Activated CD4-positive, alpha-beta T cell treated with anti-CD3 and anti-CD28 coated beads, Interleukin-2, Interleukin-6, amounts not matched to agents 100 ng/mL and 50 ng/mL, durations not matched to agents 16 hours and 8 hours (primary cell): ENCODE data around the gene CHERP.
"Not testable (repeated sequence)": the region's sequence is repeated elsewhere in the genome, so short reads cannot be mapped to it uniquely, and the experiment has no call there.

Experiments used
- DNase-seq: peaks from one replicate; pipeline ENCODE4 v3.0.0-alpha.2; 2020

Gene CHERP

DNA sequence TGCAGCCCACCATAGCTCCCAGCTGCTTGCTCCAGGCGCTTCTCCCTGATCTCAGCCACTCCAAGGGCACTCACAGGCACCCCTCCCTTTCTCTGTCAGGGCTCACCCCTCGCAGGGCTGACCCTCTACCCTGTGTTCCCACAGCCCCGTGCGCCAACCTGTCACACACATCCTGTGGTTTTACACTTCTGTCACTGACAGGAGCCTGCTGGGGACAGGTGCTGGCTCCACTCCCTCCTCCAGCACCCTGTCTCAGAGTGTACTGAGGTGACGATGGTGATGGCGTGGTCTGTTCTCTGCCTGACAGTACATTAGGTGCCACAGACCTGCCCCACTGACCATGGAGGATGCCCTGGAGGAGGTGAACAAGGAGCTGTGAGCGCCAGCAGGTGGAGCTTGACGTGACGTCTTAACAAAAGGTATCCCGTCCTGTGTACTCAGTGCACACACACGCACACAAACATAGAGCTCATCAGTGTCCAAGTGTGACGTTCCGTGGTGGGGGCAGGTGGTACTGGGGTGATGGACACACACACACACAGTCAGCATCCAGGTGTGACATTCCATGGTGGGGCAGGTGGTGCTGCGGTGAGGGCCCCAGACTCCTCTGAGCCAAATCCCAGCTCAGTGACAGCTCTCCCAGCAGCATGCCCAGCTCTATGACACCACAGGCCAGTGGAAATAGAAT, 25.2 kb downstream of the CHERP start:
- DNase-seq, result no peak

DNA sequence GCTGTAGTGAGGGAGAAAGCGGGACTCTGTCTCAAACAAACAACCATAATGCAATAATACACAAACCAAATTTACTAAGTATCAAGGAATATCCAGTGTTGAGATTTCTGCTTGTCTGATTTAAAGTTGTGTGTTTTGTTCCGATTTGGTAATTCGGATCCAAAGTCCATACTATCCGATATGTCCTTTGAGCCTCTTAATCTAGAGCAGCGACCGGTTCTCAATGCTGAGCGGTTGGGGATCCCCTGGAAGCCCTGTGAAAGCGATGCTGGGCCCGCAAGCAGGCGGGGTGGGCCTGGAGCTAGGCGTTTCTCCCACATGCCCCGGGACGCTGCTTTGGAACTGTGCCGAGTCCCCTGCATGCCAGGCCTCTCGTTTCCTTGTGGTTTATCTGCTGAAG, 25.9 kb downstream of the CHERP start:
- DNase-seq, result no peak

DNA sequence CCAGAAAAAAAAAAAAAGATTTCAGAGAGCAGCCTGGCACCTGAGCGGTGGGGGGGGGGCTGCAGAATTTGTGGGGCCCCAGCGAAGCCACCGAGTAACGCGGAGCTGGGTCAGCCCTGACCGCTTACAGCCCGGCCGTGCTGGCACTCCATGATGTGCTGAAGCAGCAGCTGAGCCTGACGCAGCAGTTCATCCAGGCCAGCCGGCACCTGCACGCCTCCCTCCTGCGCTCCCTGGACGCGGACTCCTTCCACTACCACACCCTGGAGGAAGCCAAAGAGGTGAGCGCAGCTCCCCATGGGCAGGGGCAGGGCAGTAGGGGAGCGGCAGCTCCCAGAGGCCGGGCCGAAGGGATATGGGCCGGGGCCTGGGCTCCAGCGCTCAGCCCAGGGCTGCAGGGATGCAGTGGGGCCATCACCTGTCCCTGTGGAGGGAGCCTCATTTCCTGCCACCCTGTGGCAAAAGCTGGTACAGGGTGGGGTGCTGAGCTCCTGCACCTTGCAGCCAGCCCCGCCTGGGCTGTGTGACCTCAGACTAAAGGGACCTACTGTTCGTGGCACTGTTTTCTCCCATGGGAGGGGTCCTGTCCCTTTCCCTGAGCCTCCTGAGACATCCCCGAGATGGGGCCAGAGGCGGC, 27.7 kb downstream of the CHERP start:
- DNase-seq, result no peak

DNA sequence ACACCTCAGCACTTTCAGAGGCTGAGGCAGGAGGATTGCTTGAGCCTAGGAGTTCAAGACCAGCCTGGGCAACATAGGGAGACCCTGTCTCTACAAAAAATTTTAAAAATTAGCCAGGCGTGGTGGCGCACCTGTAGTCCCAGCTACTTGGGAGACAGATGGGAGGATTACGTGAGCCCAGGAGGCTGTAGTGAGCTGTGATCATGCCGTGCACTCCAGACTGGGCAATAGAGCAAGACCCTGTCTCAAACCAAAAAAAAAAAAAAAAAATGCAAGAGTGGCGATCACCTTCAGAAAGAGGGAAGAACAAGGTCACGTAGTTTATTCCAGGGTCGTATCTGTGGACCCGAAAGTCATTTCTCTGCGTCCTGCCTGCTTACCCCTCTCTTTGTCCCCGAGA, 29.6 kb downstream of the CHERP start:
- DNase-seq, result not testable (repeated sequence)

DNA sequence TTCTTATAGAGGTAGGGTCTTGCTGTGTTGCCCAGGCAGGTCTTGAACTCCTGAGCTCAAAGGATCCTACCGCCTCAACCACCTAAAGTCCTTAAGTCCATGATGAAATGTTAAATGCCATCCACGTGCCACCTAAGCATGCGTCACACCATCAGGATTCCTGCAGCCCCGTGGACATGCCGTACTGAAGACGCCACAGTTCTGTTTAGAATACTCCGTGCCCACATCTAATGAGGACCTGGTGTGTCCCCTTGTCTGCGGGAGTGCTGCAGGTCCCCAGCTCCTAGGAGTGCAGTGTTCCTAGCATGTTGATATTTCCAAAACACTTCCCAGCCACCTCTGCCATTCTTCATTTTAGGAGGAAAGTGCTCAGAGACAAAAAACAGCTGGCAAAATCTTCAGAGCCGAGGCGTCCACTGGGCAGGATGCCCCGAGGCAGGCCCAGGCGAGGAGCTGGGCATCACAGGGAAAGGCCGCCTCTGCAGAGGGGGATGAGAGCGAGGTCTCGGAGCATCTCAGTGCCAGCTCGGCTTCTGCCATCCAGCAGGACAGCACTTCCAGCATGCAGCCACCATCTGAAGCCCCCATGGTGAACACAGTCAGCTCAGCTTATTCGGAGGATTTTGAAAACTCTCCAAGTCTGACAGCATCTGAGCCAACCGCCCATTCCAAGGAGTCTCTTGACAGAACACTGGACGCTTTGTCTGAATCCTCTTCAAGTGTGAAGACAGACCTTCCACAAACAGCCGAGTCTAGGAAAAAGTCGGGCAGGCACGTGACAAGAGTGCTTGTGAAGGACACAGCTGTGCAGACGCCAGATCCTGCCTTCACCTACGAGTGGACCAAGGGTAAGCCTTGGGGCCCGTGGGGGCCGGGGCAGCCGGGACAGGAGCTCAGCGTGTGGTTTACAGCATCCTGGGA, 32.8 kb downstream of the CHERP start:
- DNase-seq, result no peak

DNA sequence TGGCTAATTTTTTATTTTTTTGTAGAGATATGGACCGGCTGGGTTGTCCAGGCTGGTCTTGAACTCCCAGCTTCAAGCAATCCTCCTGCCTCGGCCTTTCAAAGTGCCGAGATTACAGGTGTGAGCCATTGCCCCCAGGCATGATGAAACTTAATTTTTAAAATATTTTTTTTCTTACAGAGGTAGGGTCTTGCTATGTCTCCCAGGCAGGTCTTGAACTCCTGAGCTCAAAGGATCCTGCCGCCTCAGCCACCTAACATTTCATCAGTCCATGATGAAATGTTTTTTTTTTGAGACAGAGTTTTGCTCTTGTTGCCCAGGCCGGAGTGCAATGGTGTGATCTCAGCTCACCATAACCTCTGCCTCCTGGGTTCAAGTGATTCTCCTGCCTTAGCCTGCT, 33.7 kb downstream of the CHERP start:
- no peak for DNase-seq

DNA sequence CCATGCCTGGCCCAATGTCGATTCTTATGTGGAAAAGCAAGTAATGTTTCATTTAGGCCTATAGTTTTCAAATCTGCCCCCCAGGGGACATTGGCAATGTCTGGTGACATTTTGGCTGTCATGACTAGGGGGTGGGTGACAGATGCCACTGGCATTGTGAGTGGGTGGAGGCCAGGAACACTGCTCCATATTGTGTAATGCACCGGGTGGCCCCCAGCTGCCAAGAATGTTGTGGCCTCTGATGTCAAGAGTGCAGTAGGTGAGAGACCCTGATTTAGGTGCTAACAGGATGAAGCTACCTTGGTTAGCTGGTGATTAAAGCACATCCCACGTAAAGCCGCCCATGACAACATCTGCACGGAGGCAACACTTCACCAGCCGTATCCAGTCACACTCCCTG, 35.3 kb downstream of the CHERP start:
- DNase-seq, result no peak

DNA sequence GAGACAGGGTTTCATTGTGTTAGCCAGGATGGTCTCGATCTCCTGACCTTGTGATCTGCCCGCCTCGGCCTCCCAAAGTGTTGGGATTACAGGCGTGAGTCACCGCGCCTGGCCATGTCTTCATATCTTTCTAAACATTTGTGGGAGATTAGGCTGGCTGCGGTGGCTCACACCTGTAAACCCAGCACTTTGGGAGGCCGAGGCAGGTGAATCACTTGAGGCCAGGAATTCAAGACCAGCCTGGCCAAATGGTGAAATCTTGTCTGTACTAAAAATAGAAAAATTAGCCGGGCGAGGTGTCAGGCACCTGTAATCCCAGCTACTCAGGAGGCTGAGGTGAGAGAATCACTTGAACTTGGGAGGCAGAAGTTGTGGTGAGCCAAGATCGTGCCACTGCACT, 36.1 kb downstream of the CHERP start:
- not testable (repeated sequence) for DNase-seq

DNA sequence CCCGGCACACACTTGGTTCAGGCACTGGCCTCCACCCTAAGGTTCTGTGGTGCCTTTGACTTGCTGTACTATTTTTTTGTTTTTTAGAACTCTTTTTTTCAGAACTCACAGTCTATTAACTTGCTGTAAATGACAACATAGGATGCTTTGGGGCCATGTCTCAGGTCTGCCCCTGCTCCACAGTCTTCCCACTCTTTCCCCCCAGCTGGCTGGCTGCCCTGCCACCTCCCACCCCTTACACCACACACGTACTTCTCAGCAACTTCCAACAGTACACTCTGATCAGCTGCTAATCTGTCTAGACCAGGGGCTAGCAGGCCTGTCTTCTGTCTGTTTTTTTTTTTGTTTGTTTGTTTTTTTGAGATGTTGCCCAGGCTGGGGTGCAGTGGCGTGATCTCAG, 38.0 kb downstream of the CHERP start:
- no peak for DNase-seq

DNA sequence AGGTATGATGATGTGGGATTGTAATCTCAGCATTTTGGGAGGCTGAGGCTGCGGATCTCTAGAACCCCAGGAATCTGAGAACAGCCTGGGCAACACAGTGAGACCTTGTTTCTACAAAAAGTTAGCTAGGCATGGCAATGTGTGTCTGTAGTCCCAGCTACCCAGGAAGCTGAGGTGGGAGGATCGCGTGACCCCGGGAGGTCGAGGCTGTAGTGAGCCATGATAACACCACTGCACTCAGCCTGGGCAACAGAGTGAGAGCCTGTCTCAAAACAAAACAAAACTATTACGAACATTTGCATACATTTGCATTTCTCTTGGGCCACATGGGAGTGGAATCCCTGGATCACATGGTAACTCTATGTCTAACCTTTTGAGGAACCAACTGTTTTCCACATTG, 44.4 kb downstream of the CHERP start:
- no peak for DNase-seq

DNA sequence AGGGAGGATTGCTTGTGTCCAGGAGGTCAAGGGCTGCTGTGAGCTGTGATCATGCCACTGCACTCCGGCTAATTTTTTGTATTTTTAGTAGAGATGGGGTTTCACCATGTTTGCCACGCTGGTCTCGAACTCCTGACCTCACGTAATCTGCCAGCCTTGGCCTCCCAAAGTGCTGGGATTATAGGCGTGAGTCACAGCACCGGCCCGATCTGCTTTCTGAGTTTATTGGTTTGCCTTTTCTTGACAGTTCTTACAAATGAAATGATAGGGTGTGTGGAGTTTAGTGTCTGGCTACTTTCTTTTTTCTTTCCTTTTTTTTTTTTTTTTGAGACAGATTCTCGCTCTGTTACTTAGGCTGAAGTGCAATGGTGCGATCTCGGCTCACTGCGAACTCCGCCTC, 45.2 kb downstream of the CHERP start:
- no peak for DNase-seq

DNA sequence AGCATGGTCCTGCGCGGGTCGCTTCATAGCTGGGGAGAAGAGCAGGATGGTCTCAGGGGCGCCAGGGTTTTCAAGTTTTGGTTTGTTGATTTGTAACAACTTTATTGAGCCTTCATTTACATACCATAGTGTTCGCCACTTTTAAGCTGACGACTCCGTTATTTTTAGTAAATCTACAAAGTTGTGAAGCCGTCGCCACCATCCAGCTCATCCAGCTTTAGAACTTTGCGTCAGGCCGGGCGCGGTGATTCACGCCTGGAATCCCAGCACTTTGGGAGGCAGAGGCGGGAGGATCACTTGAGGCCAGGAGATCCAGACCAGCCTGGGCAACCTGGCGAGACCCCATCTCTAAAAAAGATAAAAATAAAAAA, 45.6 kb downstream of the CHERP start:
- DNase-seq, result no peak

DNA sequence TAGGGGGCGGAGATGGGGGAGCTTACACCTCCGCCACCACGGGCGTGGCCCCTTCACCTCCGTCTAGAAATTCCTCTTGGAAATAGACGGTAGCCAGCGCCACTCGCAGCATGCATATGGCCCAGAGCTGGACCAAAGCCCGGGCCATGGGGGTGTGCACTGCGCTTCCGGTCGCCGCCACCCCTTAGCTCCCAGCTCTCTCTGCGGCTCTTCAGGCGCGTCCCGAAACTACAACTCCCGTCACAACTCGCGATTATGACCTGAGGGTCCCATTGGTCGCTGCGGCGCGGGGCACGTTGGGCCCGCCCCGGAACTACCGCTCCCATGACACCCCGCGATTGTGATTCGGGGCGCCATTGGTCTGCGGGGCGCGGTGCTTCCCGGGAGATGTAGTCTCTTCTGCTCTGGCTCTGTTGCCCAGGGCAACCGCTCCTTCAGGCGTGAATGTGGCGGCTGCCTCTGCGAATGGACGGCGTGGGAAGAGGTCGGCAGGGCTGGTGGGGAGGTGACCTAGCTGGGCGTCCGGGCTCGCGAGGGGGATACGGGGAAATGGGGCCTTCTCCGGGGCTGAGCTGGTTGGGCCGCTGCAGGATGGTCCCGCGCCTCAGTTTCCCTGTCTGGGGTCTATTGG, 46.1 kb downstream of the CHERP start, which contains the start of the genes C19orf44 and CALR3:
Gene C19orf44 (plus strand): TSS at position 413 of the 631 bp plus-strand sequence. CDS start 4,399 bp downstream, outside the sequence.
Gene CALR3 (minus strand): TSS at position 186 of the 631 bp plus-strand sequence. CDS start 38 bp downstream, at position 148.
- peak; percentile 99 for DNase-seq

DNA sequence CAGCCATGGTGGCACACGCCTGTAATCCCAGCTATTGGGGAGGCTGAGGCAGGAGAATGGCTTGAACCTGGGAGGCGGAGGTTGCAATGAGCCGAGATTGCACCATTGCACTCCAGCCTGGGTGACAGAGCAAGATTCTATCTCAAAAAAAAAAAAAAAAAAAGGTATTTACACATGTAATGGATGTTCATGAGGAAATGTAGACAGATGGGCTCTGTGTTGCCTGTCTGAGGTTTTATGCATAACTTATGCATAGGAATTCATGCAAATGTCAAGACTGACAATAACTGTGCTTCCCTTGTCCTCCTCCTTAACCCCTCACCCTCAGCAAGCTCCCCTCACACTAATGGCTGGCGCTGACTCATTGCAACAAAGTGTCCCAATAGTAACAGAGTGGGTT, 55.8 kb downstream of the CHERP start:
- DNase-seq, result not testable (repeated sequence)

DNA sequence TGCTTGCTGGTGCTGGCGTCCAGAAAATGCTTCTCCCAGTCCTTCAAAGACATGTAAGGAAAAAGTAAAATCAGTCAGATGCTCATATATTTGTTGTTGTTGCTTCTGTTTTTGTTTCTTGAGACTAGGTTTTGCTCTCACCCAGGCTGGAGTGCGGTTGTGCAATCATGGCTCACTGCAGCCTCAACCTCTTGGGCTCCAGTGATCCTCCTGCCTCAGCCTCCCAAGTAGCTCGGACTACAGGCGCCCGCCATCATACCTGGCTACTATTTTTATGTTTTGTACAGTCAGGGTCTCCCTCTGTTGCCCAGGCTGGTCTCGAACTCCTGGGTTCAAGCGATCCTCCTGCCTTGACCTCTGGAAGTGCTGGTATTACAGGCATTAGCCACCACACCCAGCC, 59.5 kb downstream of the CHERP start:
- no peak for DNase-seq

DNA sequence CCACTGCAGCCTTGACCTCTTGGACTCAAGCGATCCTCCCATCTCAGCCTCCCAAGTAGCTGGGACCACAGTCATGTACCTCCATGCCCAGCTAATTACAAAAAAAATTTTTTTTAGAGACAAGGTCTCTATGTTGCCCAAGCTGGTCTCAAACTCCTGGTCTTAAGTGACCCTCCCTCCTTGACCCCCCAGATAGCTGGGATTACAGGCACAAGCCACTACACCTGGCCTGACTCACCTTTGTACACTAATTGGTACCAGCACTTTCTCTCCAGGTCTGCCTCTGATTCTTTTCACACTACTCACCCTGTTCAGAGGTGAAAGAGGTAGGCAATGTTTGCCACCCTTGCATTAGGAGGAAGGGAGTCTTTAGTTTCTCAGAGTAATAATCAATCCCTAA, 64.9 kb downstream of the CHERP start:
- no peak for DNase-seq

DNA sequence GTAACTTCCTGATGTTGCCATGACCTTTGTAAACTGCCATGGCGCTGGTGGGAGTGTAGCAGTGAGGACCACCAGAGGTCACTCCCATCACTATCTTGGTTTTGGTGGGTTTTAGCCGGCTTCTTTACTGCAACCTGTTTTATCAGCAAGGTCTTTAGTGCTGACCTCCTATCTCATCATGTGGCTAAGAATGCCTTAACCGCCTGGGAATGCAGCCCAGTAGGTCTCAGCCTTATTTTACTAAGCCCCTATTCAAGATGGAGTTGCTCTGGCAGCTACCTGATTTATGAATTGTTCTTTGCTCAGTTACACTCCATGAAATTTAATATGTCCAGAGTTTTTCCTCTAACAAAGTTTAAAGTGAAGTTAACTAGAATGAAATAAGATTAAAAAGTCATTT, 65.8 kb downstream of the CHERP start:
- no peak for DNase-seq

DNA sequence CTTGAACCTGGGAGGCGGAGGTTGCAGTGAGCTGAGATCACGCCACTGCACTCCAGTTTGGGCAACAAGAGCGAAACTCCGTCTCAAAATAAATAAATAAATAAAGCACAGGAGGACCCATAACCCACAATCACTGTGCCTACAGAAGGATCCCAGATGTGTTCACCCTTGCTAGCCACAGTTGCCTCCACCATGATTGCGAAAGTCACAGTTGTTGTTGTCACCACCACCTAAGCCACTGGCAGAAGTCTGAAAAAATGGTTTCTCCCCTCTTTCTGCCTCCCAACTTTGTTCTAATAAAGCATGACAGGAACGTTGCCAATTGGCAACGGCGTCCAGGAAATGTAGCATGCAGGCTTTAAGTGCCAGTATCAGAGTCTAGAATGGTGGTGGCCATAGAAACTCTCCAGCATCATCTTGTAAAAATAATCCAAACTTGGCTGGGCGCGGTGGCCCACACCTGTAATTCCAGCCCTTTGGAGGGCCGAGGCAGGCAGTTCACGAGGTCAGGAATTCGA, 68.3 kb downstream of the CHERP start:
- DNase-seq, result no peak

DNA sequence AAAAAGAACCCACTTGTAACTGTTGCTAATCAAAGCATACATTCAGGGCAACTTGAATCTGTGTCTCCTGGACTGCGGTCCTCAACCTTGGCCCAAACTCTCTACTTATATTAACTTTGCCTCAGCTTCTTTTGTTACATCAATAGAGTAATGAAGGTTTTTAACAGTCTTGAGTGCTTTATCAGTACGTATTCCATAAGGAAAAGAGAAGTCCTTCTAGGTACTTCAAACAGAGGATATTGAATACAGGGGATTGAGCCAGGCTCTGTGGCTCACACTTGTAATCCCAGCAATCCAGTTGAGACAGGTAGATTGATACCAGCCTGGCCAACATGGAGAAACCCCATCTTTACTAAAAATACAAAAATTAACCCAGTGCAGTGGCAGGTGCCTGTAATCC, 69.2 kb downstream of the CHERP start:
- DNase-seq, result no peak

DNA sequence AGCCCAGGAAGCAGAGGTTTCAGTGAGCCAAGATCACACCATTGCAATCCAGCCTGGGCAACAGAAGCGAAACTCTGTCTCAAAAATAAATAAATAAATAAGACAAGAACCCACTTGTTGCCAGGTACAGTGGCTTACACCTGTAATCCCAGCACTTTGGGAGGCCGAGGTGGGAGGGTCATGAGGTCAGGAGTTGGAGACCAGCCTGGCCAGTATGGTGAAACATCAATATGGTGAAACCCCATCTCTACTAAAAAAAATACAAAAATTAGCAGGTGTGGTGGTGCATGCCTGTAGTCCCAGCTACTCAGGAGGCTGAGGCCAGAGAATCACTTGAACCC, 69.7 kb downstream of the CHERP start:
- not testable (repeated sequence) for DNase-seq

DNA sequence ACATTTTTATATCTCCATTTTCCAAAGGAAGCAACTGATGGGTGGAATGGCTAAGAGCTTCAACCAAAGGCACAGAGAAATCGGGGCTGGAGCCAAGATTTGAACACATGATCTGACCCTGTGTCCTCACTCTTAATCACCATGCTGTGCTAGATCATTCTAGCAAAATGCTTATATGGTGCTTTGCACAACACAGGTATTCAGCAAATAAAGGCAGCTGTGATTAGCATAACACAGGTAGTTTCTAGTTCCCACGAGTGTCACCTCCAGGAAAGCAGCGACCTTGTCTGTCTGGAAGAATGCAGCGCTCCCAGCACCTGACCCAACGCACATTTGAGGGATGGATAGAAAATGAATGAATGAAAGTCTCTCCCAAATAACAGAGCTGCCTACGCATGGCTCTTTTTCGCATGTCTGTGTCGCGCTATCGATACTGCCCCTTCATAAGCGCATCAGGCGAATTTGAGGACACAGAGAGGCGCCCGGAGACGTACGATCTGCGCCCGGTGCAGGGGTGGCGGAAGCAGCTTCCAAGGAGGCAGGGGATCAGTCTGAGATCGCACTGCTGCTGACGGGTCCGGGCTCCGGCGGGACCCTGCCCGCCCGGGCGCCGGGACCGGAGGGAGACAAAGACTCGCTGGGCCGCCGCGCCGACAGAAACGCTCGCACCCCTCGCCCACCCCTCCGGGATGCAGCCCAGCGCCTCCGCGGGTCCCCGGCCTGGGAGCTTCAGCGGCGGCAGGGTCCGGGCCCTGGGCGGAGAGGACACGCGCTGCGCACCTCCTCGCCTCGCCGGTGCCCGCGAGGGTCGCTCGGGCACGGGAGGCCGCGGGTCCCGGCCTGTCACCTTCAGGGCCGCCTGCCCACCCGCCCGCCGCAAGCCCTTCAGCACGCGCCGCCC, 71.1 kb downstream of the CHERP start:
- DNase-seq, result peak; percentile 48

DNA sequence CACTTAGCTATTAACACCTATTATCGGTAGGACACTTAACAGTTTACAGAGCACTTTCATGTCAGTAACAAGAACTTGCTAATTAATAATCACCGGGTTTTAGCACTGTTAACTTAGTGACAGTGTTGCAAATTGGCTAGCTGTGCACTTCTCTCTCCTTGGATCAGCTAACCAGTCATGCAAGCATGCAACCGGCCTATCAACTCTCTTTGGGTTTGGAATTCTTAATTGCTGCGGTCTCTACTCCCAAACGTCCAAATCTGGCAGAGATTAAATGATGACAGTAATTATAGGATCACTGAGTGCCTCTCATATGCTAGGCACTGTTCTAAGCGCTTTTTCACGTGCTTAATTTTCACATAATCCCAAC, 71.7 kb downstream of the CHERP start:
- DNase-seq, result no peak
